ENCODE data around the gene GNB1.

GRCh38 chr1:1771096-1771495 lies 119.8 kb downstream of the GNB1 start:
- TF ChIP-seq CTCF (IDR thresholded peaks at IDR 0.05; ENCODE audit: low read depth, low read length, poor library complexity, severe bottlenecking): no peak
- no peak for TF ChIP-seq EZH2phosphoT487 (IDR thresholded peaks at IDR 0.05; ENCODE audit: borderline replicate concordance, low read length)

All from DOHH2 (cell line).